Right atrium auricular region (tissue), 2 donors: ENCODE results near the gene FBXO28. TPM values are rescaled to one million over a fixed set of nuclear protein-coding genes. Genes with fewer than 3 reads are reported as not detected.

Experiments
- DNase-seq: peaks from one replicate; pipeline ENCODE4 v3.0.0-alpha.2; 2019; ENCODE audit warnings: low spot score
- H3K27ac ChIP-seq, 2 donors: fragments of 200-600 bp; sonication (generic); 1 replicate in 1 of 2; 2 replicates in 1 of 2; pipeline ENCODE4 v1.5.1; 2016 to 2019
- H3K27me3 ChIP-seq, 2 donors: fragments of 200-600 bp; sonication (generic); one replicate each; pipeline versions ENCODE4 v1.5.1 to v1.6.0; 2017 to 2019
- H3K36me3 ChIP-seq: fragments of 200-600 bp; sonication (generic); one replicate; pipeline ENCODE4 v1.5.1; 2016
- H3K4me1 ChIP-seq, 2 donors: fragments of 200-600 bp; sonication (generic); one replicate each; pipeline versions ENCODE4 v1.5.1 to v1.6.0; 2017 to 2019
- H3K4me3 ChIP-seq, 2 donors: fragments of 200-600 bp; sonication (generic); 1 replicate in 1 of 2; 2 replicates in 1 of 2; pipeline ENCODE4 v1.5.1; 2017 to 2019; ENCODE audit warnings: mild to moderate bottlenecking in 1 of 2, moderate library complexity in 1 of 2
- H3K9me3 ChIP-seq, 2 donors: fragments of 200-600 bp; sonication (generic); one replicate each; pipeline ENCODE4 v1.5.1; 2019
- CTCF ChIP-seq, 2 donors: fragments of 200-600 bp; sonication (generic); IDR thresholded peaks; one replicate each; pipeline ENCODE4 v1.5.1; 2019; ENCODE audit warnings: antibody characterized with exemption in 2 of 2
- total RNA-seq, 2 donors: library from RNA; depleted of rRNA; stranded (reverse); fragments of >200 nt; gene quantifications; one replicate each; pipeline ENCODE4 v1.1.0, GENCODE V29; 2016

Gene FBXO28
- total RNA-seq, 2 donors from 2014 or later = 15.4 to 17.9 TPM

GRCh38 chr1:224113005-224113404 is 906 bp upstream of the FBXO28 start:
- H3K4me1 ChIP-seq = peaks cover 0 to 22% of the 10 kb centered on the region in 2 donors
- H3K27me3 ChIP-seq = no peaks in the 10 kb centered on the region
- no peak for DNase-seq
- no peaks in the 10 kb centered on the region for H3K9me3 ChIP-seq
- H3K36me3 ChIP-seq = no peaks in the 10 kb centered on the region
- TF ChIP-seq CTCF (IDR thresholded peaks at IDR 0.05) = no peak
- no peak overlapping the region for H3K27ac ChIP-seq
- no peak overlapping the region for H3K4me3 ChIP-seq

- Histone ChIP-seq H3K4me1 (peaks cover 0 to 22% of the 10 kb centered on the region in 2 donors), H3K27ac (peak overlapping the region; percentile 93 to 98), H3K9me3 (no peaks in the 10 kb centered on the region), H3K36me3 (no peaks in the 10 kb centered on the region), H3K4me3 (peak overlapping the region; percentile 95 to 96), H3K27me3 (no peaks in the 10 kb centered on the region)
- no peak for DNase-seq
- TF ChIP-seq CTCF (IDR thresholded peaks at IDR 0.05) = no peak
These were observed 380 bp upstream of the FBXO28 start for GRCh38 chr1:224113545-224113917.

- no peak for TF ChIP-seq CTCF (IDR thresholded peaks at IDR 0.05)
- Histone ChIP-seq H3K36me3 (no peaks in the 10 kb centered on the region), H3K9me3 (no peaks in the 10 kb centered on the region), H3K27me3 (no peaks in the 10 kb centered on the region), H3K4me1 (peaks cover 0 to 22% of the 10 kb centered on the region in 2 donors), H3K27ac (peak overlapping the region; percentile 93 to 98), H3K4me3 (peak overlapping the region; percentile 95 to 96)
- no peak for DNase-seq
These were observed 870 bp downstream of the FBXO28 start for GRCh38 chr1:224114787-224115175.

- DNase-seq = no peak
- Histone ChIP-seq H3K36me3 (no peaks in the 10 kb centered on the region), H3K27me3 (no peaks in the 10 kb centered on the region), H3K4me3 (no peak overlapping the region), H3K9me3 (no peaks in the 10 kb centered on the region), H3K27ac (no peak overlapping the region), H3K4me1 (peaks cover 0 to 22% of the 10 kb centered on the region in 2 donors)
- peak in 1 of 2 donors; percentile 70 for TF ChIP-seq CTCF (IDR thresholded peaks at IDR 0.05)
These were observed 2.2 kb downstream of the FBXO28 start for GRCh38 chr1:224116131-224116530.

- H3K27me3 ChIP-seq = no peaks in the 10 kb centered on the region
- no peak for DNase-seq
- TF ChIP-seq CTCF (IDR thresholded peaks at IDR 0.05) = no peak
- no peak overlapping the region for H3K4me3 ChIP-seq
- no peaks in the 10 kb centered on the region for H3K9me3 ChIP-seq
- H3K27ac ChIP-seq = no peak overlapping the region
- peaks cover 0 to 22% of the 10 kb centered on the region in 2 donors for H3K4me1 ChIP-seq
- no peaks in the 10 kb centered on the region for H3K36me3 ChIP-seq
These were observed 4.8 kb downstream of the FBXO28 start for GRCh38 chr1:224118688-224119087.

GRCh38 chr1:224123136-224123535 is 9.2 kb downstream of the FBXO28 start:
- no peaks in the 10 kb centered on the region for H3K9me3 ChIP-seq
- no peaks in the 10 kb centered on the region for H3K36me3 ChIP-seq
- no peaks in the 10 kb centered on the region for H3K4me1 ChIP-seq
- H3K27ac ChIP-seq = no peak overlapping the region
- no peak for DNase-seq
- TF ChIP-seq CTCF (IDR thresholded peaks at IDR 0.05) = no peak
- no peaks in the 10 kb centered on the region for H3K27me3 ChIP-seq
- no peak overlapping the region for H3K4me3 ChIP-seq
